ENCODE data around the gene PRRT4. TPM values are rescaled to one million over a fixed set of nuclear protein-coding genes. Genes with fewer than 3 reads are reported as not detected.

The PRRT4 gene
- total RNA-seq, 1 experiment from 2014 or later: 0.26 TPM

DNA sequence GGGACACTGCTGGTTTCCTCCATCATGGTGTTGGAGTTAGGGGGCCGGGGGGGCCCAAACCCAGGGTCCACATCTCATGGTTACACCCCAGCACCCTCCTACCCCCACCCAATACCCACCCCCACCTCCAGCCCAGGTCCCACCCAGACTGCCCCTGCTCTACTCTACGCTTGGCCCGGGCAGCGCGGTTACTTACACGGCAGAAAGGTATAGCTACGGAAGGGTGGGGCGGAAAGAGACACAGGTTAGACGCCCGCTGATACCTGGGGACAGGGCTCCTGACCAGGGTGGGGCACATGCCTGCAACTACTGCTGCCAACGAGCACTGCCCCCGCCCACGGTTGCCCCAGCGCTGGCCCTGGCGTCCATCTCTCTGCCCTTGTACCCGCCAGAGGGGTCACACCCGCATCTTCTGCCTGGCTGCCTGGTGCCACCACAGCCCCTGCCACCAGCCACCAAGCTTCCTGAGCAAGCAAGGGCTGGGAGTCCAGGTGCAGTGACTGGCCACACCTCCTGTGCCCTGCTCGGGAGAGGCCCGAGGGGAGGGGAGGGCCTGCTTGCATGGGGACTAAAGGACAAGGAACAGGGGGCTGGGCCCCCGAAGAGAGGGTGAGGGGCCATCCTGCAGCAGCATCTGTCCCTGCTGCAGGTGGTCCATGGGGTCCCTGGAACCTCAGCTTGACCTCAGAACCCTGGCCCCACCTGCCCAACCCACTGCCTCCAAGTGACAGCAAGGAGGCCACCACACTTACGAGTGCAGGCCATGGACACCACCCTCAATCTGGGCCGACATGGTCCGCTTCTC, 32.2 kb upstream of the PRRT4 start:
- Histone ChIP-seq H3K27me3 (ENCODE audit: insufficient read depth, low read depth) (no peaks in the 10 kb centered on the region), H4K20me1 (ENCODE audit: insufficient read depth) (no peaks in the 10 kb centered on the region), H3K79me2 (ENCODE audit: low read depth) (no peaks in the 10 kb centered on the region), H3K4me2 (no peak overlapping the region), H3F3A (ENCODE audit: insufficient read depth, low read depth) (peaks cover 17% of the 10 kb centered on the region; the same call in 1 of the 2 replicates), H3K36me3 (ENCODE audit: low read depth) (no peaks in the 10 kb centered on the region; the same call in 1 of the 2 replicates), H2AFZ (no peak overlapping the region), H3K27ac (no peak overlapping the region), H3K4me3 (no peak overlapping the region), H3K9me3 (ENCODE audit: insufficient read depth, low read depth) (no peaks in the 10 kb centered on the region), H3K9me2 (ENCODE audit: insufficient read depth) (no peaks in the 10 kb centered on the region), H3K4me1 (replicated peaks; ENCODE audit: insufficient read depth) (peaks cover 9% of the 10 kb centered on the region; the same call in 1 of the 2 replicates)
- POLR2A ChIA-PET (ENCODE audit: unreplicated experiment): no interaction called here
- no peak for DNase-seq
- intact Hi-C loops (cut with micrococcal nuclease; ENCODE audit: unreplicated experiment): no loop called here
- CTCF ChIA-PET: no interaction called here
- no TSS peak for BruUV-seq (replicated peaks)
- TF ChIP-seq EZH2 (IDR thresholded peaks at IDR 0.05; ENCODE audit: low read depth): no peak
- TF ChIP-seq, protein P1, sequence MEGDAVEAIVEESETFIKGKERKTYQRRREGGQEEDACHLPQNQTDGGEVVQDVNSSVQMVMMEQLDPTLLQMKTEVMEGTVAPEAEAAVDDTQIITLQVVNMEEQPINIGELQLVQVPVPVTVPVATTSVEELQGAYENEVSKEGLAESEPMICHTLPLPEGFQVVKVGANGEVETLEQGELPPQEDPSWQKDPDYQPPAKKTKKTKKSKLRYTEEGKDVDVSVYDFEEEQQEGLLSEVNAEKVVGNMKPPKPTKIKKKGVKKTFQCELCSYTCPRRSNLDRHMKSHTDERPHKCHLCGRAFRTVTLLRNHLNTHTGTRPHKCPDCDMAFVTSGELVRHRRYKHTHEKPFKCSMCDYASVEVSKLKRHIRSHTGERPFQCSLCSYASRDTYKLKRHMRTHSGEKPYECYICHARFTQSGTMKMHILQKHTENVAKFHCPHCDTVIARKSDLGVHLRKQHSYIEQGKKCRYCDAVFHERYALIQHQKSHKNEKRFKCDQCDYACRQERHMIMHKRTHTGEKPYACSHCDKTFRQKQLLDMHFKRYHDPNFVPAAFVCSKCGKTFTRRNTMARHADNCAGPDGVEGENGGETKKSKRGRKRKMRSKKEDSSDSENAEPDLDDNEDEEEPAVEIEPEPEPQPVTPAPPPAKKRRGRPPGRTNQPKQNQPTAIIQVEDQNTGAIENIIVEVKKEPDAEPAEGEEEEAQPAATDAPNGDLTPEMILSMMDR (conservative IDR thresholded peaks at IDR 0.05): no peak

DNA sequence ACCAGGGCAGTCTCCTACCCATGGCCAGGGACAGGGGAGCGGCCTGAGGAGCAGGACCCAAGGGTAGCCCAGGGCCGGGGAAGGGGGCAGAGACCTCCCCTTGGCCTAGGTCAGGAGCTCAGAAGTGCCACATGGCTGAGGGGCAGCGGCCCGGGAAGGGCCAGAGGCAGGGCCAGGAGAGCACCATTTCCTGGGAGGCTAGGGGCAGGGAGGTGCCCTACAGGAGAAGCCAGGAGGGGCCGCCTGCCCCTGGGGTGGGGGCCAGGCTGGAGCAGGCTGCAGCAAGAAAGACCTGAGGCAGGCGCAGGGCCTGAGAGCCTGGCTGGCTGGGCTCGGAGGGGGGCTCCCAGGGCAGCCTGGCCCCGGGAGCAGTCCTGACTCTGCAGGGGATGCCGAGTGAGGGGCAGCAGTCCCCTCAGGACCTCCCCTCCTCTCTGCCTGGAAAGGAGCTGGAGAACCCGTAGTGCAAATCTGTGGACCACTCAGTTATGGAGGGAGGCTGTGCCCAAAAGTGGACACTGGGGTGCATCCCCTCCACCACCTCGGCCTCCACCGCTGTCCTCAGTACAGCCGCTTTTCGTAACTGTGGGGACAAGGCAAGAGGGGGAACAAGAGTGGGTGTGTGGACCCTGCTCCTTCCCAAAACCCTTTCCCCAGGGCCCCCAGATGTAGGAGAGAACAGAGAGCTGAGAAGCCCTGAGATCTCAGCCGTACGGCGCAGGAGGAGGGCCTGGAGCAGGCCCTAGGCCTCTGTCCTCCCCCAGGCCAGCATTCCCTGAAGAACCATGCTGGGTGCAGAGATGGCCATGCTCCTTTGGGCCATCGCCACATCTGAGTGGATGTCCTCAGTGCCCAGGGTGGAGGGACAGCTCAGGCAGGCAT, 31.2 kb upstream of the PRRT4 start:
- Histone ChIP-seq H3K36me3 (ENCODE audit: low read depth) (no peaks in the 10 kb centered on the region), H3K4me2 (no peak overlapping the region), H3K27ac (no peak overlapping the region), H3K9me3 (ENCODE audit: insufficient read depth, low read depth) (no peaks in the 10 kb centered on the region), H3K4me3 (no peak overlapping the region), H3K27me3 (ENCODE audit: insufficient read depth, low read depth) (no peaks in the 10 kb centered on the region), H2AFZ (no peak overlapping the region), H4K20me1 (ENCODE audit: insufficient read depth) (no peaks in the 10 kb centered on the region), H3F3A (ENCODE audit: insufficient read depth, low read depth) (peaks cover 11% of the 10 kb centered on the region; the same call in 1 of the 2 replicates), H3K9me2 (ENCODE audit: insufficient read depth) (no peaks in the 10 kb centered on the region), H3K79me2 (ENCODE audit: low read depth) (no peaks in the 10 kb centered on the region), H3K4me1 (replicated peaks; ENCODE audit: insufficient read depth) (peaks cover 17% of the 10 kb centered on the region; the same call in 1 of the 2 replicates)
- intact Hi-C loops (cut with micrococcal nuclease; ENCODE audit: unreplicated experiment): no loop called here
- DNase-seq: no peak
- ChIA-PET POLR2A (ENCODE audit: unreplicated experiment) (no interaction called here), CTCF (interaction anchor here (0.7 kb wide), 1 partner anchor 49 kb away, joined by 4 read pairs; the partner anchor contains the start of gene RBM28)
- TF ChIP-seq, protein P1 (conservative IDR thresholded peaks at IDR 0.05): no peak
- TF ChIP-seq EZH2 (IDR thresholded peaks at IDR 0.05; ENCODE audit: low read depth): no peak
- no TSS peak for BruUV-seq (replicated peaks)

DNA sequence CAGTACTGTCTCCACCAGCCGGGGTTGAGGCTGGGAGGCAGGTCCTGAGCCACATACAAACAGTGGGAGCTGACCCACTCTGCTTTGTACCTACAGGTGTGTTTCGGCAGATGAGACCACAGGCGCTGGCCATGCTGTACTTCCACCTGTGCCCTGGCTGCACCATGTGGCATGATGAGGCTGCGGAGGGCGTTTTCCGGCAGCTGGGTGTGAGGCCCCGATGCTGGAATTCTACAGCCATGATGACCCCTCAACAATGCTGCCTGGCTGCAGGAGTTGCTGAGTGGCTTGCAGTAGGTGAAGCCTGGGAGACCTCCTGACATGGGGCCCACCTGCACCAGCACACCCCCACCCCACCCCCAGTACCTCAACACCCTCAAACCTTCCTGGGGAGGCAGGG, 30.3 kb upstream of the PRRT4 start:
- BruUV-seq (replicated peaks): no TSS peak
- intact Hi-C loops (cut with micrococcal nuclease; ENCODE audit: unreplicated experiment): no loop called here
- H3K36me3 ChIP-seq (ENCODE audit: low read depth): no peaks in the 10 kb centered on the region

More for the DNA sequence above, 30.3 kb upstream of the PRRT4 start:
- Histone ChIP-seq H3K4me1 (replicated peaks; ENCODE audit: insufficient read depth) (peaks cover 17% of the 10 kb centered on the region; the same call in 1 of the 2 replicates), H4K20me1 (ENCODE audit: insufficient read depth) (no peaks in the 10 kb centered on the region), H3K4me2 (no peak overlapping the region), H3K27ac (no peak overlapping the region), H3K9me2 (ENCODE audit: insufficient read depth) (no peaks in the 10 kb centered on the region), H2AFZ (no peak overlapping the region), H3F3A (ENCODE audit: insufficient read depth, low read depth) (peaks cover 11% of the 10 kb centered on the region; the same call in 1 of the 2 replicates), H3K4me3 (no peak overlapping the region), H3K27me3 (ENCODE audit: insufficient read depth, low read depth) (no peaks in the 10 kb centered on the region), H3K79me2 (ENCODE audit: low read depth) (no peaks in the 10 kb centered on the region), H3K9me3 (ENCODE audit: insufficient read depth, low read depth) (no peaks in the 10 kb centered on the region)
- DNase-seq: no peak
- ChIA-PET POLR2A (ENCODE audit: unreplicated experiment) (no interaction called here), CTCF (no interaction called here)
- TF ChIP-seq, protein P1 (conservative IDR thresholded peaks at IDR 0.05): no peak
- no peak for TF ChIP-seq EZH2 (IDR thresholded peaks at IDR 0.05; ENCODE audit: low read depth)

Data from PC-9 (cell line).